HEK293T (cell line): ENCODE results near the gene ZNF536.

Source experiments
- CTCF ChIA-PET: fragments of 350-600 bp; formaldehyde crosslinking; extraction: SDS; loops from one replicate; lab custom pipeline; 2021; ENCODE audit warnings: antibody characterized with exemption, inconsistent platforms; lab: Yijun Ruan, JAX
- POLR2A ChIA-PET: fragments of 350-600 bp; formaldehyde crosslinking; extraction: SDS; loops from one replicate; lab custom pipeline; 2020; ENCODE audit warnings: antibody characterized with exemption, inconsistent platforms; lab: Yijun Ruan, JAX
- DNase-seq: peaks from one replicate; pipeline ENCODE4 v3.0.0; 2012; ENCODE audit warnings: mixed read lengths; ENCODE audit errors: extremely low spot score
- ARNT ChIP-seq: fragments of 450-650 bp; IDR thresholded peaks from 2 replicates; pipeline ENCODE4 v1.6.1; 2017; ENCODE audit warnings: mild to moderate bottlenecking
- BHLHE40 ChIP-seq: fragments of 450-650 bp; IDR thresholded peaks from 2 replicates; pipeline ENCODE4 v1.6.1; 2016; ENCODE audit warnings: mild to moderate bottlenecking, moderate library complexity, borderline replicate concordance
- CTBP1 ChIP-seq: fragments of 450-650 bp; IDR thresholded peaks from 2 replicates; pipeline ENCODE4 v1.6.1; 2016; ENCODE audit warnings: borderline replicate concordance
- ELF4 ChIP-seq: fragments of 450-650 bp; IDR thresholded peaks from 2 replicates; pipeline ENCODE4 v1.6.1; 2017; ENCODE audit warnings: antibody characterized with exemption
- FOXA1 ChIP-seq: fragments of 450-650 bp; IDR thresholded peaks from 2 replicates; pipeline ENCODE4 v1.6.1; 2016; ENCODE audit warnings: mild to moderate bottlenecking
- FOXK2 ChIP-seq: fragments of 450-650 bp; IDR thresholded peaks from 2 replicates; pipeline ENCODE4 v1.6.1; 2016; ENCODE audit warnings: mild to moderate bottlenecking
- FOXM1 ChIP-seq: fragments of 450-650 bp; IDR thresholded peaks from 2 replicates; pipeline ENCODE4 v1.6.1; 2017; ENCODE audit warnings: mild to moderate bottlenecking, borderline replicate concordance
- HDGF ChIP-seq: fragments of 450-650 bp; IDR thresholded peaks from 2 replicates; pipeline ENCODE4 v1.6.1; 2017; ENCODE audit warnings: antibody characterized with exemption, borderline replicate concordance
- L3MBTL2 ChIP-seq: fragments of 450-650 bp; conservative IDR thresholded peaks from 2 replicates; pipeline ENCODE4 v1.6.1; 2016; ENCODE audit warnings: mild to moderate bottlenecking
- LEF1 ChIP-seq: fragments of 450-650 bp; IDR thresholded peaks from 2 replicates; pipeline ENCODE4 v1.6.1; 2017; ENCODE audit warnings: mild to moderate bottlenecking, borderline replicate concordance
- NFRKB ChIP-seq: fragments of 450-650 bp; IDR thresholded peaks from 2 replicates; pipeline ENCODE4 v1.6.1; 2016; ENCODE audit warnings: mild to moderate bottlenecking, moderate library complexity
- PKNOX1 ChIP-seq: fragments of 450-650 bp; IDR thresholded peaks from 2 replicates; pipeline ENCODE4 v1.6.1; 2016
- SP1 ChIP-seq: fragments of 450-650 bp; IDR thresholded peaks from 2 replicates; pipeline ENCODE4 v1.6.1; 2017
- SUZ12 ChIP-seq: fragments of 450-650 bp; IDR thresholded peaks from 2 replicates; pipeline ENCODE4 v1.6.1; 2016; ENCODE audit warnings: mild to moderate bottlenecking
- TARDBP ChIP-seq: fragments of 450-650 bp; IDR thresholded peaks from 2 replicates; pipeline ENCODE4 v1.6.1; 2016
- ZNF384 ChIP-seq: fragments of 450-650 bp; IDR thresholded peaks from 2 replicates; pipeline ENCODE4 v1.6.1; 2016

Gene ZNF536

GRCh38 chr19:30339624-30340525 is 32.3 kb upstream of the ZNF536 start:
- POLR2A ChIA-PET = no interaction called here
- DNase-seq = no peak
- CTCF ChIA-PET = no interaction called here
- TF ChIP-seq ARNT = no peak
- no peak for TF ChIP-seq SUZ12
- no peak for TF ChIP-seq SP1
- TF ChIP-seq HDGF = no peak
- TF ChIP-seq CTBP1 = no peak
- no peak for TF ChIP-seq L3MBTL2
- no peak for TF ChIP-seq LEF1
- no peak for TF ChIP-seq PKNOX1
- no peak for TF ChIP-seq FOXM1
- TF ChIP-seq ELF4 = no peak
- no peak for TF ChIP-seq FOXA1
- no peak for TF ChIP-seq FOXK2
- no peak for TF ChIP-seq NFRKB
- TF ChIP-seq BHLHE40 = no peak

GRCh38 chr19:30340771-30341561 is 31.2 kb upstream of the ZNF536 start:
- POLR2A ChIA-PET = no interaction called here
- DNase-seq = no peak
- 0 out of 2 replicates have a peak, but pooled peaks have one; percentile 27 for TF ChIP-seq PKNOX1
- TF ChIP-seq FOXM1 = no peak
- no peak for TF ChIP-seq ELF4
- CTCF ChIA-PET = interaction anchor here (0.6 kb wide), 1 partner anchor 20 kb away, joined by 3 read pairs; no protein-coding TSS in a partner anchor

GRCh38 chr19:30341611-30342201 is 30.5 kb upstream of the ZNF536 start:
- no peak for TF ChIP-seq BHLHE40
- no peak for TF ChIP-seq HDGF
- TF ChIP-seq PKNOX1 = no peak
- no peak for TF ChIP-seq CTBP1
- TF ChIP-seq TARDBP = no peak
- TF ChIP-seq FOXM1 = no peak
- CTCF ChIA-PET = interaction anchor here (0.6 kb wide), 1 partner anchor 21 kb away, joined by 3 read pairs; no protein-coding TSS in a partner anchor
- no peak for DNase-seq
- POLR2A ChIA-PET = no interaction called here

GRCh38 chr19:30342901-30343300 is 29.3 kb upstream of the ZNF536 start:
- CTCF ChIA-PET = no interaction called here
- no peak for DNase-seq
- TF ChIP-seq LEF1 (no peak), BHLHE40 (no peak), FOXA1 (no peak), PKNOX1 (no peak), CTBP1 (no peak), FOXM1 (no peak), L3MBTL2 (no peak), TARDBP (no peak), ELF4 (no peak)
- POLR2A ChIA-PET = no interaction called here

GRCh38 chr19:30344446-30345425 is 27.4 kb upstream of the ZNF536 start:
- DNase-seq = no peak
- POLR2A ChIA-PET = no interaction called here
- no peak for TF ChIP-seq HDGF
- no peak for TF ChIP-seq CTBP1
- no peak for TF ChIP-seq LEF1
- TF ChIP-seq L3MBTL2 = no peak
- no peak for TF ChIP-seq FOXM1
- TF ChIP-seq SP1 = no peak
- TF ChIP-seq ZNF384 = no peak
- TF ChIP-seq FOXK2 = no peak
- no peak for TF ChIP-seq TARDBP
- no peak for TF ChIP-seq BHLHE40
- TF ChIP-seq SUZ12 = no peak
- TF ChIP-seq NFRKB = no peak
- no peak for TF ChIP-seq PKNOX1
- TF ChIP-seq FOXA1 = no peak
- no peak for TF ChIP-seq ARNT
- TF ChIP-seq ELF4 = no peak
- CTCF ChIA-PET = interaction anchor here (0.8 kb wide), 1 partner anchor 259 kb away, joined by 3 read pairs; no protein-coding TSS in a partner anchor
